Brain pericyte (primary cell): ENCODE measurements around the gene PSMD10.

Experiments used
- DNase-seq: peaks from one replicate; pipeline ENCODE4 v3.0.0-alpha.2; 2012; ENCODE audit warnings: low read depth, low spot score

PSMD10 gene, protein sequence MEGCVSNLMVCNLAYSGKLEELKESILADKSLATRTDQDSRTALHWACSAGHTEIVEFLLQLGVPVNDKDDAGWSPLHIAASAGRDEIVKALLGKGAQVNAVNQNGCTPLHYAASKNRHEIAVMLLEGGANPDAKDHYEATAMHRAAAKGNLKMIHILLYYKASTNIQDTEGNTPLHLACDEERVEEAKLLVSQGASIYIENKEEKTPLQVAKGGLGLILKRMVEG

DNA sequence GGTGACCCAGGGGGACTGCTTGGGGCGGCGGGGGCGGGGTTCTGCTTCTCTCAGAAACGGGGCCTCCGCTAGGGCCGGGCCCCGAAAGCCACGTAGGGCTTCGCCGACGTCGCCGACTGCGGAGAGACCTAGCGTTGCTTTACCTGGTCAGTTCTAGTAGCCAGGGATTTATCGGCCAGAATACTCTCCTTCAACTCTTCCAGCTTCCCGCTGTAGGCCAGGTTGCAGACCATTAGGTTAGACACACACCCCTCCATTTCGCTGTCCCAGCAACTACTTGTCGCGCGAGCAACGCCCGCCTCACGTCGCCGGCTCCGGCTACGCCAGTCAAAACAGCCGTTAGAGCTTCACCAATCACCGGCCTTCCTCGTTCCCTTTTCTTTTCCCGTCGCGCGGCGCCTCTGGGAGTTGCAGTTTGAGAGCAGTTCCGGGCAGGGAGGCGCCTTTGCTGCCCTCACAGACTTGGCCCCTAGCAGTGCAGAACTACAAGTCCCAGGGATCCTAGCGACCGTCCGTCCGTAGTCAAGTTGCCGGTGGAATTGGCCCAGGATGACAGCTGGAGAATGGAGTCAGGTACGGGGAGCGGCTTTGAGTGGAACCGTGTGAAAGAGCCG is at the start of gene PSMD10, which contains the start of gene ATG4A:
Gene PSMD10 (minus strand): TSS at position 279 of the 614 bp plus-strand sequence. CDS start 22 bp downstream, at position 257.
Gene ATG4A (plus strand): TSS at position 515 of the 614 bp plus-strand sequence. CDS start 49 bp downstream, at position 564.
- DNase-seq = peak; percentile 84

DNA sequence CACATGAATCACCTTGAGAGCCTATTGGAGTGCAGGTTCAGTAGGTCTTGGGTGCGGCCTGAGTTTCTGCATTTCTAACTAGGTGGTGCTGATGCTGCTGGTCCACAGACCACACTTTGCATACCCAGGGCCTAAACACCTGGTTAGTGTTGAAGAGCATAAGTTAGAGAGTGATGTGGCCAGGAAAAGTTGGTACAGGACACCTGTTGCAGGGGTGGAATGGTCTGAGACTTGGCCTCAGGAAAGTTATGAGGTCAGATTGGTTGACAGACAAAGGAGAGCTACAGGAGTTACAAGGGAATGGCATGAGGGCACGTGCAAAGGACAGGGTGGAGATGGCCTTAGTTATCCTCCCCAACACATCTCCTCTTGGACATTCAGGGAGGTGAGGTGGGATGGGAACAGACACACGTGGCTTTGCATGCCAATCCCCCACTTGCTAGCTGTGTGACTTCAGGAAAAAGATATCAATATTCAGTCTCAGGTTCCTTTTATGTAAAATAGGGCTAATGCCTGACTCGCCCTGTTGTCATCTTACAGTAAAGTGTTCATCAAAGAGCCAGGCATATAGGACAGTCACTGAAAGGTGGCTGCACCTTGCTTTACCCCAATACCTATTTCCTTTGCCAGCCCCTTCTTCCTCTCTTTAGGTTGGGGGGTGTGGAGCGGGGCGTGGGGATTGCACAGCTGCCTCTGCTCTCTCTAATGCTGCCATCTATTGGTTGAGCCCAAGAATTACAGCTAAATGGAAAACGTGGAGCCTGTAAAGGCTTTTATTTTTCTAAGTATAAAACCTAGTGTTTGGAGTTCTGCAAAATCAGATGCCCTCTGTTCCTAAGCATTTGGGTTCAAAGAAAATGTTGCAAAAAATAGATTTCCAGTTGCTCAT is 47.7 kb upstream of the PSMD10 start:
- DNase-seq = no peak

DNA sequence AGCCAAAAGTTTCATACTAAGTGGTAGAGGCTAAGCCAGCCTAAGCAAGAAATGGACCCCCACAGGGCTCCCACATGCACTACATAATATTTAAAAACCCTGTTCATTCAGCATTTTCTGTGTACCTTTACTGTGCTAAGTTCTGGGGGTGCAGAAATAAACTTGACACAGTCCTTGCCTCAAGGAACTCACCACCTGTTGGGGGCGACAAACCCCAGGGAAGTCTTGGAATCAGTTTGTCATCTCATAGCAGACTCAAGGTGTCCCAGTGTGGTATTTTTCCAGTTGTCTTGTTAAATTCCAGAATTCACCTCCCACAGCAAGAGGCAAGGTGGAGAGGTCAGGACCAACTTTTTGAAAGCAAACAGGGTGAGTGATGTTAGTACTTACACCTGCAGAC is 43.4 kb upstream of the PSMD10 start:
- DNase-seq = no peak

DNA sequence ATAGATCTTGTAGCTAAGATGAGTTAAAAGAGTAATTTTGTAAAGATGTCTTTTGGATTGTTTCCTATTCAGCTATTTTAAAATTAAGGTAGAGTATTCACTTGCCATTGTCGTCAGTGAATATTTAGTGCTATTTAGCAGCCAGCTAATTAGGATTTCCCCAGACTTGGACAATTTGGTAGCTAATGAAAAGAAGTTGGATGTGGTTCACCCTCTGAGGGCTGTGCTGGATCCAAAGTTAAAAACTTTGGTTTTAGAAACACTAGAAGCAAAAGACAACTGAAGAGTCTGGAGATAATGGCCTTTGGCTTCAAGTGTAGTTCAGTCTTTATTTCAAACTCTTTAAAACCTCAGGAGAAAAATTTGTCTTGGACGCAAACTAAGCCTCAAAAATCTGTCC is 41.5 kb upstream of the PSMD10 start:
- DNase-seq = no peak

DNA sequence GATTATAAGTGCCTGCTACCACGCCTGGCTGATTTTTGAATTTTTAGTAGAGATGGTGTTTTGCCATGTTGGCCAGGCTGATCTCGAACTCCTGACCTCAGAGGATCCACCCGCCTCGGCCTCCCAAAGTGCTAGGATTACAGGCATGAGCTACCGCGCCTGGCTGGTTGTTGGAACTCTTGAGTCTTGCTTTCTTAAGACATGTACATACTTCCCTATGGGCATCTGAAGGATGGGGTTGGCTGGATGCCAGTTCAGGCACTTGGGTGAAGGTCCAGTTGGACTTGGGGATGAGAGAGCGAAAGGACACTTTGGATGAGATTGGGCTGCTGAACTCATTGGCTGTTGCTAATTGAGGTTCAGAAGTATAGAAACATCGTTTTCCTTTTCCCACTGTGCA is 40.7 kb upstream of the PSMD10 start:
- DNase-seq = no peak

DNA sequence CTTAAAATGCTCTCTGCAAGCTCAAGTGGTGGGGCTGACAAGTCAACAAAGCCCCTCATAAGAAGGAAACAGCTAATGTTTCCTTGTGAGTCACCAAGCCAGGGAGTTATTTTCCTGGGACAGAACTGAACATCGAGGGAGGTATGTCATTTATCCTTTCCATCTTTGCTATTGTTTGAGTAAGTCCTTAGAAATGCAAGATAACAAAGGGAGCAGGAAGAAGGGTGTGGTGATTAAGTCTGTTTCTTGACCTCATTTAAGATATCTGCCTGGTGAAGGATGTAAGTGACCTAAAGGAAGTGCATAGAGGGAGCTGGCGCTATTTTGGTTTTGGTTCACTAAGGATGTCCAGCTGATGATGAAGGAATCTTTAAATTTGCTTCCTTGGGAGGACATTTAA is 40.1 kb upstream of the PSMD10 start:
- DNase-seq = no peak

DNA sequence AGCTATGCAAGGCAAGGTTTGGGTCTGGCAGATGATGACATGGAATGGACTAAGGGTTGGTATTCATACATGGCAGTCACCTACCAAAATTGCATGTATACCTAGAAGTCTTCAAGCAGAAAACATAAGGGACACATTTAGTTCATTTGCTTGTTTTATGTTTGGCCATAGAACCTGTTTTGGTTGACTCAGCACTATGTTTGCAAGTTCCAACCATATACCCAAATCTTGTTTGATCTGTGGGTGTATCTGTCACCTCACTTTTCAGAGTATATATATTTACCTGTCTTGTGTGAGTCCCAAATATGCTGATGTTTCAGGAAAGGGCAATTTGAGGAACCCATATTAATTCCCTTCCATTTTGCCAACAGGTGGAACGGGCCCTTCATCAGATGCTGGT is 39.5 kb upstream of the PSMD10 start:
- no peak for DNase-seq

DNA sequence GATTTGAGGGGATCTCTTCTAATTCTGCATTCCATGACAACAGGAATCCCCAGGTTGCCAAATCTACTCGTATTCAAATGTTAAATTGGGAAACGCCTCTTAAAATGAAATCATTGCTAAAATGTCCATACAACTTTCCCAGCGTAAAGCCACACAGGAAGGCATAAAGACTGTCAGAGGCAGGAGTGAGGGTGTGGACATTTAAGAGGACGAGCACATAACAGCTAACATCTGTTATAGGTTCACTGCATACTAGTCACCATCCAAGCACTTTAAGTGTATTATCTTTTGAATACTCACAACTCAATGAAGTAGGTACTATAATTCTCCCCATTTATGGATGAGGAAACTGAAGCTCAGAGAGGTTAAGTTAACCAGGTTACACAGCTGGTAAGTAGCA is 35.8 kb upstream of the PSMD10 start:
- no peak for DNase-seq

DNA sequence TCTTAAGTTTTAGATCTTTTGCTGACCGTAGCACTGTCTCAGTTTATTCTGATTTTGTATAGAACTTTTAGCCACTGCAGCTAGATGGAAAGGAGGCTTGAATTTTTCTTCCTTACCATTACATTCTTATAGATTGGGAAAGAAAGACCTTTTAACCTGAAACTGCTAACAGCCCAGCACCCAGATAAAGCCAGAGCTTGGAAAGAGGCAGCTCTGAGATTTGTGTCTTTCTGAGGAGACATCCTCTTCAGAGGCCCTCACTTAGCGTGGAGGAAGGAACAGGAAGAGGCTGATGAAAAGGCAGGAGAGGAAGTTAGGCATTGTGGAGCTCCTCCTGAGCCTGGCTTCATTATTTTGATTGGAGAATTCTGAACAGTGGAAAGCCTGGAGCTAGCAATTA is 35.3 kb upstream of the PSMD10 start:
- no peak for DNase-seq

DNA sequence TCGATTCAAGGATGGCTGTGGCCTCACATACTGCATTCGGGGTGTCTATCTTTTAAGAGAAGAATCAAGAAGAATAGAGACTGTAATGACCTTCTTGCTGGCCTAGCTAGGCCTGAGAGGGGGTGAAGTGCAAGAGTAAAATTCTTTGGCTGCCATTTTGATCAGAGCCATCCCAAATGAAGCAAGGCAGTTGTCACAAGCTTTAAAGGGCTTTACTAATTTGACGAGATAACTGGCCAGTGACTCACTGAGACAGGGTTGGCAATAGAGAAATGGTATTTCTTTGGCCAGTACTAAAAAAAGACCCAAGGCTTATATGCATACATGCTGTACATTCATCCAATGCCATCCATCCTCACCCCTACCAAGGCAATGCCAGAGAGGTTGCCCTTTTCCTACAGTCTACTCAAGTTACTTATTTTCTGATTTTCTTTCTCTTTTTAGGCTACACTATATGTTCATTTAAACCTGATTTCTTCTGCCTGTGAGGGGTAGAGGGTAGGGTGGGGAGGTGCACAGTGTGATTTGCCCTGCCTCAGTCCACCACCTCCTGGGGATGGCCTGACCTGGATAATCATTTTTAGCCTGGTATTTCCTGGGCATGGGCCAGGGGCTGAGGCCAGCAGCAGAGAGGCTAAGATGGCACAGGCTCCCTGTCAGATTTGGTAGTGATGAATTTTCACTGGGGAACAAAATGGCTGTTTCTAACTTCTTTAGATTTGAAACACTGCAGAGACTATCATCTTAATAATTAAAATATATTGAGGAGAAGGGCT is 32.4 kb upstream of the PSMD10 start:
- no peak for DNase-seq

DNA sequence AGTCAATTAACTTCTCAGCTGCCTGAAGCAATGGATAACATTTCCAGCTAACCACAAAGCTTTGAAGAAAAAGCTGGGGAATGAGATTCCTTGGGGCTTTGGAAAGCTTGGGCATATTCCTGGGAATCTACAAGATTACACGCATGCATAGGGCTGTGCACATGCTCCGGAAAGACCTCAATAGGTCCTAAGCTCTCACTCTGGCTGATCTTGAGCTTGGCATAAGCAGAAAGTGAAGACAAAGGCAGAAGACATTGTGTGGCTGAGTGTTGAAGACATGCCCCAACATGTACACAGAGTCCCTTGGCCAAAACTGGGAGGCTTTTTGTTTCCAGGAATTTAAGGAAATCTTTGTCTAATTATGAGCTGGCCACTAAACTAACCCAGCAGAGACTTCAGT is 31.4 kb upstream of the PSMD10 start:
- DNase-seq = no peak

DNA sequence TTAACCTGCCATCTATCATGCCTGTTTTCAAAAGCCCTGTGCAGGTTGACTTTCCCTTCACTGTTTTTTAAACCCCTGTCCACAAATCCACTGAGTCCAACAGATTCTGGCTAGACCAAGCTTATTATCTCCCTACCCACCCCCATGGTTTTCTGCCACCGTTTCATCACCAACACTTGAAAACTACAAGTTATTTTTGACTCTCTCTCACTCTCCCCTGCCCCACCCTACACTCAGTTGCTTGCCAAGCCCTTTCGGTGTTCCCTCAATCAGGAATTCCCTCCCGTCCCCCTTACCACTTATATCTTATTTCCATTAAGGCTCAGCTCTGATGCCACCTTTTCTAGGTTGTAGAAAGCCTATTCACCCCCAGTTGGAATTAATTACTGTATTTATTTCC is 29.9 kb upstream of the PSMD10 start:
- DNase-seq = no peak

DNA sequence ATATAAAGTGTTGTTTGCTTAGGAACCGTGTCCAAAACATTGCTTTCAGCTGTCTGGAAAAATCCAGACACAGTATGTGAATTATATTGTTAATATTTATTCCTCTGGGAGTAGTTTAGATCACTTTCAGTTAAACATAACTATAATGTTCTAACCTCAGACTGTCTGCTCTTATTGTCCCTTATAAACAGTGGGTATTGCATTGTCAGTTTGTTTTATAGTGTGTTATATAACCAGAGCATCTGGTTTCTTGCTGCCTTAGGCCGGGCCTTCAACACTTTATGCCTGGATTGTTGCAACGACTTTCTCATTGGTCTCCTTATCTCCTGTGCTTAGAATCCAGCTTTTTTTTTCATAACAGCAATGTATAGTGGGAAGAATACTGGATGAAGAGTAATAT is 26.6 kb upstream of the PSMD10 start:
- DNase-seq = no peak

DNA sequence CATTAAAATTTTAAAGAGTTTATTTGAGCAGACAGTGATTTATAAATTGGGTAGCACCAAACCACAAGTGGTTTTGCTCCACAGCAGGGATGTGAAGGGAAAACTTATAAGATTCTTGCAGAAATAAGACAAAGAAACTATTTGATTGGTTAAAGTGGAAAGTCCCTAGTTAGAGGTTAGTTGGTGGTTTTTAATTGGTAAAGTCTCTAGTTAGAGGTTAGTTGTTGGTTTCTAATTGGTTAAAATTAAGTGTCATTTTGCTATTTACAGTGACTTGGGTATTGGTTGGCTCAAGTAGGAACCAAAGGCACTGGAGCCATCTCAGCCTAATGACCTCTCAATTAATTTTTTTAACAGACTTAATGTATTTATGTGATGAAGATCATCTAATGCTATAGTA is 23.2 kb upstream of the PSMD10 start:
- DNase-seq = no peak

DNA sequence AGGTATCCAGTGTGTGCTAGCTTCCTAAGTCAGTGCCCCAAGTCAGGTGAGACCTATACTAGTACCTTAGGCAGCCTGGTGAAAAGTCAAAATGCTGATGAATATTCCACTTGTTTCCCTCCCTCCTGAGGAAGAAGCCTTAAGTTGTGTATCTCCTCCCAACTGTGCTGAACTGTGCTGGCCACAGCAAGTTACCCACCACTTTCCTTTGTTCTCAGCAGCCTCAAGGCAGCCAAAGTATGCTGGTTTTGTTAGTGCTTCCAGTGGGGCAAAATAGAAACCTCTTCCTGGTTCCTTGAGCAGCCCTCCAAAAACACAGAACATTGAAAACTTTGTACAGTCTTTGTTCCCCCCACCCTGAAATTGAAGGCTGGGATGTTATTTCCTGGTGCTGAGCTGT is 14.1 kb upstream of the PSMD10 start:
- DNase-seq = no peak

DNA sequence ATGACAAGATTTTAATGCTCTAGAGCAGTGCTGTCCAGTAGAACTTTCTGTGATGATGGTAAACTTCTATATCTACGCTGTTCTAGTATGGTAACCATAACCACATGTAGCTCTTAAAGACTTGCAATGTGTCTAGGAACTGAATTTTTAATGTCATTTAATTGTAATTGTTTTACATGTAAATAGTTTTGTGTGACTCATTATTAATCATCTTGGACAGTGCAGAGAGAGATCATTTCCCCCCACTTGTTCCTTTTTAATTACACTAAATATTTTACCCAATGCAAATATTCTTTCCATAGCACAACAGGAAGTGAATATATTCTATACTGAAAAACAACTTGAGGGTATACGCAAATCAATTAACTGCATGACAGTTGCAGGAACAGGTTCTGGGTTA is 6.0 kb upstream of the PSMD10 start:
- DNase-seq = no peak

DNA sequence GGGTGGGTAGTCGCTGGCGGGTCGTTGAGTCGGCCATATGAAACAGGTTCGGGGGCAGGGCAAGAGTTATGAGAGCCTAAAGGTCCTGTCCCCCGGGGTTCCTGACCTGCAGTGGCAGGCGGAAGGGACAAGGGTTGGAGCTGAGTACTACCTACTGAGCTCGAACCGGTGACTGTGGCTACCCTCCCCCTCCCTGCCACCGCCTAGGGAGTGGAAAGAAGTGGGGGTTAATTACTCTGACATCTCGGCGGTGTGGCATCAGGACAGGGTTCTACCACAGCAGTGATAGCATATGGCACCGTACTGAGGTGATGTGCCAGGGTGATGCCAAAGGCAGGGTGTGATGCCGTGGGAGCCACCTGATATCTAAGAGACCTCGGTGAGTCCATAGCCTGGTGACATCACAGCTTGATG is 543 bp upstream of the PSMD10 start:
- no peak for DNase-seq

DNA sequence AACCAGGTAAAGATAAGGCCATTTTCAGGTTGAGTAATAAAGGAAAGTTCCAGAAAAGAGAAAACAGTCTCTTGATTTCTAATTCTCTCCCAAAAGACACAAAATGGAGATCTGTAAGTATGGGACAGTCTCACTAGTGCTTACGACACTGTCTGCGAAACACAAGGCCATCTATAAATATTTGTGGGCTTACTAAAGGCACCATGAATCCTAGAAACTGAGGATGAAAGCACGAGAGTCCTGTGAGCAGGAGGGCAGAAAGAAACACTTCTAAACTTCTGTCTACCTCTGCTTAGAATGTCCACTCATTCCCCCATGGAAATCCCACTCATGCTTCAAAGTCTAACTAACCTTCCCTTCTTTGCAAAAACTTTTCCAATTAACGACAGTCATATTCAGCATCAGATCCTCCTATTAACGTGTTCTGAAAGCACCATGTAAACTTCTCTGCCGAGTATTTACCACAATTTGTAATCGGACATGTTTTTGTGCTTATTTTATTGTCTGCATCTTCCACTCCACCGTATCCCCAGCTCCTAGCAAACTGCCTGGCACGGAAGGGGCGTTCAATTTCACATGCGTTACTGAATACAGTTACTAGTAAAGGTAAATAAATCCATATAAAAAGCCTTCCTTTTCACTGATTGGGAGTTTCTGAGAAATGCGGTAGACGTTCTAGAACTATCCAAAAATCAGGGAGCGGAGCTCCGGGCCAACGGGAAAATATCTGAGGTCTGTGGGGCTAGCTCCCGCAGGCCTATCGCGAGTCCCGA is 665 bp downstream of the PSMD10 start:
- DNase-seq = no peak

DNA sequence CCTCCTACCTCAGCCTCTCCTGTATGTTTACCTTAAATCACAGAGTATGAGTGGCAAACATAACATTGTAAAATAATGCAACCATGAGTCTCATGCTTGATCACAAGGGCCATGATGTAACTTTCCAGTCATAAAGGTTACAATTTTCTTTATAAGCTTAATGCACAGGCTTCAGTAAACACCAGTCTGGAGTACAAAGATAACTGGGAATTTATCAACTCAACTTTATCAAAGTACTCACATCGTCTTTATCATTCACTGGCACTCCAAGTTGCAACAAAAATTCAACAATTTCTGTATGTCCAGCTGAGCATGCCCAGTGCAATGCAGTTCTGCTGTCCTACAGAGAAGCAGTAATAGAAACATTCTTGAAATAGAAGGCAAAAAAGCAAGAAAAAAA is 2.8 kb downstream of the PSMD10 start:
- DNase-seq = no peak

DNA sequence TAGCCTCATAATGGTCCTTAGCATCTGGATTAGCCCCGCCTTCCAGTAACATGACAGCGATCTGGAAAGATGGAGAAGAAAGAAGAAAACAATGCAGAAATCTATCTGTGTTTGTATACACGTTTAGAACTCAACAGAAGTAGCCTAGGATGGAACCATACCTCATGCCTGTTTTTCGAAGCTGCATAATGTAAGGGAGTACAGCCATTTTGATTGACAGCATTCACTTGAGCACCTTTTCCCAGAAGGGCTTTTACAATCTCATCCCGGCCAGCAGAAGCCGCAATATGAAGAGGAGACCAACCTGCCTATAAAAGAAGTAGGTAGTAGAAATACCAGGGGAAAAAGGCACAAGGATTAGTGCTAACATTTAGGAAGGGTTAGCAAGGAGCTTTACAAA is 3.5 kb downstream of the PSMD10 start:
- DNase-seq = no peak

DNA sequence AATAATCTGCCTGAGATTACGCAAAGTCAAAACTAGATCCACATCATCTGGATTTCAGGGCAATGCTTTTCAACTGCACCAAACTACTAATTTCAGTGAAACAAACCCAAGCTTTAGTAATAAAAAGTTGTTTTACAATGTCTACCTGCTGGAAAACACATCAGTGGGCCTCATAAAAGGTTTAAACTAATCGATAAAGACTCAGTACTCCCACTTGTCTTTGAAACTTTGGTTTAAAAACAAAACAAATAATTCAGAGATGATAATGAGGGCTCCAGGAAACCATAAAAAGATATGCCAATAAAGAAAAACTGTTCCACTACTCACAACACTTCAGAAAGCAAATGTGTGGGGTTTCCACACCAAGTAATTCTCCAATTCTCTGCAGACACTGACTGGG is 10.2 kb downstream of the PSMD10 start:
- DNase-seq = no peak
